MG63 (cell line): Measurements from ENCODE around the gene ADIRF. TPM values are rescaled to one million over a fixed set of nuclear protein-coding genes. Genes with fewer than 3 reads are reported as not detected.
"Not testable (repeated sequence)": the region's sequence is repeated elsewhere in the genome, so short reads cannot be mapped to it uniquely, and the experiment has no call there.

Experiments
- DNase-seq: peaks from one replicate; pipeline ENCODE4 v3.0.0-alpha.2; 2020
- H3K27me3 ChIP-seq: fragments of 250-450 bp; sonication (Bioruptor Pico); 2 replicates; pipeline ENCODE4 v1.5.1; 2020; ENCODE audit warnings: mild to moderate bottlenecking, moderate library complexity
- H3K36me3 ChIP-seq: fragments of 250-450 bp; sonication (Bioruptor Pico); 2 replicates; pipeline ENCODE4 v1.5.1; 2020; ENCODE audit warnings: mild to moderate bottlenecking, moderate library complexity
- H3K4me3 ChIP-seq: fragments of 250-450 bp; sonication (Bioruptor Pico); 2 replicates; pipeline ENCODE4 v1.5.1; 2020; ENCODE audit warnings: mild to moderate bottlenecking, moderate library complexity
- H3K9me3 ChIP-seq: fragments of 250-450 bp; sonication (Bioruptor Pico); 2 replicates; pipeline ENCODE4 v1.5.1; 2020; ENCODE audit warnings: mild to moderate bottlenecking, moderate library complexity
- total RNA-seq: library from RNA; depleted of rRNA; stranded (reverse); fragments of >200 nt; shearing (Covaris generic); gene quantifications from 2 replicates; pipeline ENCODE4 v1.2.3, GENCODE V29; 2014; ENCODE audit warnings: low replicate concordance

Gene ADIRF
- total RNA-seq, 1 experiment from 2014 or later: 165 TPM

- H3K4me3 ChIP-seq, H3K36me3 ChIP-seq, H3K9me3 ChIP-seq, DNase-seq, H3K27me3 ChIP-seq: not testable (repeated sequence)
Measured at GRCh38 chr10:86984498-86984897, 16.2 kb downstream of the ADIRF start.

GRCh38 chr10:86988520-86988919, 20.2 kb downstream of the ADIRF start:
- Histone ChIP-seq H3K4me3 (no peak overlapping the region), H3K9me3 (no peaks in the 10 kb centered on the region), H3K27me3 (no peaks in the 10 kb centered on the region), H3K36me3 (peaks cover 3% of the 10 kb centered on the region; the same call in 1 of the 2 replicates)
- DNase-seq: no peak

- H3K4me3 ChIP-seq, H3K36me3 ChIP-seq, H3K9me3 ChIP-seq, DNase-seq, H3K27me3 ChIP-seq: not testable (repeated sequence)
Measured at GRCh38 chr10:86991362-86991761, 23.1 kb downstream of the ADIRF start.

- Histone ChIP-seq H3K9me3 (no peaks in the 10 kb centered on the region), H3K36me3 (peaks cover 3% of the 10 kb centered on the region; the same call in 1 of the 2 replicates), H3K27me3 (no peaks in the 10 kb centered on the region), H3K4me3 (no peak overlapping the region)
- no peak for DNase-seq
Measured at GRCh38 chr10:86992456-86992855, 24.2 kb downstream of the ADIRF start.

GRCh38 chr10:86992929-86993328, 24.6 kb downstream of the ADIRF start:
- no peaks in the 10 kb centered on the region for H3K9me3 ChIP-seq
- H3K27me3 ChIP-seq: no peaks in the 10 kb centered on the region
- DNase-seq: no peak
- no peak overlapping the region for H3K4me3 ChIP-seq
- H3K36me3 ChIP-seq: no peaks in the 10 kb centered on the region; the same call in 1 of the 2 replicates

- H3K4me3 ChIP-seq, H3K36me3 ChIP-seq, DNase-seq, H3K9me3 ChIP-seq, H3K27me3 ChIP-seq: not testable (repeated sequence)
Measured at GRCh38 chr10:86999802-87000403, 31.6 kb downstream of the ADIRF start.

GRCh38 chr10:87000491-87000890, 32.2 kb downstream of the ADIRF start:
- H3K9me3 ChIP-seq: no peaks in the 10 kb centered on the region
- H3K27me3 ChIP-seq: no peaks in the 10 kb centered on the region
- no peak for DNase-seq
- H3K4me3 ChIP-seq: no peak overlapping the region
- H3K36me3 ChIP-seq: peaks cover 7% of the 10 kb centered on the region; the same call in 1 of the 2 replicates

GRCh38 chr10:87007124-87007523, 38.8 kb downstream of the ADIRF start:
- H3K4me3 ChIP-seq, H3K9me3 ChIP-seq, H3K36me3 ChIP-seq, H3K27me3 ChIP-seq, DNase-seq: not testable (repeated sequence)

- not testable (repeated sequence) for DNase-seq, H3K27me3 ChIP-seq, H3K4me3 ChIP-seq, H3K36me3 ChIP-seq, H3K9me3 ChIP-seq
Measured at GRCh38 chr10:87007674-87008073, 39.4 kb downstream of the ADIRF start.

GRCh38 chr10:87008303-87008702, 40.0 kb downstream of the ADIRF start:
- not testable (repeated sequence) for H3K36me3 ChIP-seq, H3K9me3 ChIP-seq, H3K27me3 ChIP-seq, DNase-seq, H3K4me3 ChIP-seq

GRCh38 chr10:87009134-87009696, 40.9 kb downstream of the ADIRF start:
- not testable (repeated sequence) for DNase-seq, H3K4me3 ChIP-seq, H3K36me3 ChIP-seq, H3K9me3 ChIP-seq, H3K27me3 ChIP-seq

GRCh38 chr10:87013528-87013927, 45.2 kb downstream of the ADIRF start:
- not testable (repeated sequence) for H3K9me3 ChIP-seq, DNase-seq, H3K27me3 ChIP-seq, H3K36me3 ChIP-seq, H3K4me3 ChIP-seq

- H3K4me3 ChIP-seq, H3K27me3 ChIP-seq, H3K9me3 ChIP-seq, H3K36me3 ChIP-seq, DNase-seq: not testable (repeated sequence)
Measured at GRCh38 chr10:87014986-87015716, 46.9 kb downstream of the ADIRF start.

GRCh38 chr10:87018127-87018526, 49.8 kb downstream of the ADIRF start:
- DNase-seq: peak; percentile 41
- H3K4me3 ChIP-seq, H3K27me3 ChIP-seq, H3K9me3 ChIP-seq, H3K36me3 ChIP-seq: not testable (repeated sequence)

- H3K36me3 ChIP-seq, H3K9me3 ChIP-seq, H3K4me3 ChIP-seq, DNase-seq, H3K27me3 ChIP-seq: not testable (repeated sequence)
Measured at GRCh38 chr10:87019066-87019465, 50.8 kb downstream of the ADIRF start.

- not testable (repeated sequence) for DNase-seq, H3K36me3 ChIP-seq, H3K9me3 ChIP-seq, H3K4me3 ChIP-seq, H3K27me3 ChIP-seq
Measured at GRCh38 chr10:87019504-87019903, 51.2 kb downstream of the ADIRF start.

- peak; percentile 34 for DNase-seq
- H3K4me3 ChIP-seq, H3K36me3 ChIP-seq, H3K9me3 ChIP-seq, H3K27me3 ChIP-seq: not testable (repeated sequence)
Measured at GRCh38 chr10:87020056-87020455, 51.8 kb downstream of the ADIRF start, which contains the start of gene FAM25A. Gene FAM25A (plus strand): TSS chr10:87020294. CDS start chr10:87020325, 31 bp downstream.
